NCI-H524 treated with DMSO at 0.1 percent for 48 hours (cell line): ENCODE data around the gene ACP6.

Experiments
- DNase-seq: peaks from one replicate; lab custom pipeline; 2025; lab: John Stamatoyannopoulos, UW

ACP6 gene

GRCh38 chr1:147648933-147649332 lies 21.4 kb downstream of the ACP6 start:
- no peak for DNase-seq

DNA sequence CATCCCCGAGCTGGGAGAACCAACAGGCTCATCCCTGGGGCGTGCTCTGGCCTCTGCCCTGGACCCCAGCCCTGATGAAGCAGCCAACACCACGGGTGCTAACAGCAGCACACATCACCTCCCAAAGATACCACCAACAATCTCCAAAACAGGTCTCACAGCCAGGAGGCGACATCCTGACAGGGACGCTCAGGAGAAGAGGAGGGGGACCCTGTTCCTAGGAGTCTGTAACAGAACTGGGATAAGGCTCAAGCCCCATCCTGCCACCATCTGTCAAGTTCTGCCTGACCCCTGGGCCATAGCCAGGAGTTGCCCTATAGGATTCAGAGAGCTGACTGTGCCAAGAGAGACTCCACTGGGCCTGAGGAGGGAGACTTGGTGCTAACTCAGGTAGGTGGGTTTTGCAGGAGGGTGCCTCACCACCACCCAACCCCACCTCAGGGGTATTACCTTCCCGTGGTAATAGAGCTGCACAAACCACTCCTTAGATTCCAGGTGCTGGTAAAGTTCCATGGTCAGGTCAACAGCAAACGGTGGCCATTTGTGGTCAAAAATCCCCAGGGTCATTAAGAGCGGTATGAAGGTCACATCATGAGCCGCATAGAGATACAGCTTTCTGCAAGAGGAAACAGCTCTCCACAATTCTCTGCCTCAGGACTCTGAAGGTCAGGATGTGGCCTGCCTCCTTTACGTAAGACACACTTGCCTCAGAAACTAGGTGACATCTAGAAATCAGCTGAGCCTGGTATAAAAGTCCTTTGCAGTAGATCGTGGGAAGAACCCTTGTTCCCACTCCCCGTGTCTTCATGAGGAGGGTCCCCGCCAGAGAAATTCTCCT lies 22.3 kb downstream of the ACP6 start:
- DNase-seq = no peak

DNA sequence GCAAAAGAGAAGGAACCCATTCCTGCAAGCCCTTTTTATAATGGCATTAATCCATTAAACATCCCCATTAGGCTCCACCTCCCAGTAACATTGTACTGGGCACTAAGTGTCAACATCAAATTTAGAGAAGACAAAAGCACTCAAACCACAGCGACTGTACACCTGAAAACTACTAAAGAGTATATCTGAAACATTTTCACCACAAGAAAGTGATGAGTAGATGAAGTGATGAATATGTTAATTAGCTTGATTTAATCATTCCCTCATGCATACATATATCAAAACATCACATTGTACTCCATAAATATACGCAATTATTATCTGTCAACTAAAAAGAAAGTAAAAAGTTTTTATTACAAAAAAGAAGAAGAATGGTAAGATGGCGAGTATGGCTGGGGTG lies 26.4 kb downstream of the ACP6 start:
- no peak for DNase-seq

- no peak for DNase-seq
Observed at GRCh38 chr1:147641695-147642592, 28.4 kb downstream of the ACP6 start.

GRCh38 chr1:147641291-147641690 lies 29.0 kb downstream of the ACP6 start:
- no peak for DNase-seq

DNA sequence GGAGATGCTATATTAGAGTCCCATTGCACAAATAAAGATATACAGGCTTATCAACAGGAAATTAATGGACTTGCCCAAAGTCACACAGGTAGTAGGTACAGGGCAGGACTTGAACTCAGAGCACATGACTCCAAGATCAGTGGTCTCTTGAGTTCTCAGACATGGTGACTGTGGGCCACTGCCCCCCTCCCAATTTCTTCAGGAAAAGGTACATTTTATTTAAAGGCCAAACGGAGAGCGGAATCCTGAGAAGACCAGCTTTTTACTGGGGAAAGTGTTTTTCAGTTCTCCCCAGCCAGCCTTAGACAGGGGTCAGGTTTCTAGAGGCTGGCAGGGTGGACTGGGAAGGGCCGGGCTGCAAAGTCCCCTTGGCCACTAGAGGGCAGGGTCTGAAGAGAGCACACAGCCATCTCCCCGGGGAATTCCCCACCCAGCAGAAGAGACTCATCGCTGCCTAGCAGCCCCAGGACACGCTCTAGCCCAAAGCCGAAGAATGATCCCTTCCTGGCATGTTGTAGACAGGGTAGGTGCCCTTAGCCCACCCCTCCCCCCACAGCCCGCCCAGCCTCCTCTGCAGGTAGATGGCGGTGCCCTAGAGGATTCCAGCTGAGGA lies 29.7 kb downstream of the ACP6 start:
- DNase-seq = no peak

DNA sequence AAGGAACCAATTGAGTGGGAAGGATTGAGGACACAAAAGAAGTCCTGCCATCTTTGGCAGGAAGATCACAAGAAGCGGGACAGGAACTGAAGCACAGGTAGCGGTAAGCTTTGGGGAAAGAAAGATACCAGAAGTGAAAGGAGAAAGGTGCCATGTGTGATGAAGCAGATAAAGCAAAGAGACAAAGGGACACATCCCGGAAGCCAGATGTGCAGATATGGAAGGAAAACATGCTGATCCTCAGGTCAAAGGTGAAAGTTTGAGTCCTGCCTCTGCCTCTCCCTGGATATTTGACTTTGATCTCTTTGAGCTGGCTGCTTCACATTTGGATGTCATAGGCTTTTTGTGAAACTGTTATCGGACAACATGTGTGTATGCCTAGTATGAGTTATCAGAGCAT lies 34.0 kb downstream of the ACP6 start:
- no peak for DNase-seq

DNA sequence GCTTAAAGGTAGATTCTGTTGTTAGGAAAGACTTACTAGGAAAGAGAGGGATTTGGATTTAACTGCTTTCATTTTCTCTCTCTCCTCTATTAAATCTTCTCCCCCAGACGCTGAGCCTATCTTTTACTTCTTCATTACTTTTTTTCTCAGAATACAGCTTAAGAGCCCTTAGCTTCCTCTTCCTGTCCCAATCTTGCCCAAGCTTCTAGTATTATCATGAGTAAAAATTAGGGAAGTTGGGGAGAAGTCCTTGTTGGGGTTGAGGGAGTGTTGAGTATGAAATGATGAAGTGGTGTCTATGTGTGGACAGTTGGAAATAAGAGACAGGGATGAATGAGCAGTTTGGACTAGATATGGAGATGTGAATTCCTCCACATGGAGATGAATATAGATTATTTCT lies 35.0 kb downstream of the ACP6 start:
- no peak for DNase-seq

GRCh38 chr1:147634645-147635044 lies 35.7 kb downstream of the ACP6 start:
- no peak for DNase-seq

DNA sequence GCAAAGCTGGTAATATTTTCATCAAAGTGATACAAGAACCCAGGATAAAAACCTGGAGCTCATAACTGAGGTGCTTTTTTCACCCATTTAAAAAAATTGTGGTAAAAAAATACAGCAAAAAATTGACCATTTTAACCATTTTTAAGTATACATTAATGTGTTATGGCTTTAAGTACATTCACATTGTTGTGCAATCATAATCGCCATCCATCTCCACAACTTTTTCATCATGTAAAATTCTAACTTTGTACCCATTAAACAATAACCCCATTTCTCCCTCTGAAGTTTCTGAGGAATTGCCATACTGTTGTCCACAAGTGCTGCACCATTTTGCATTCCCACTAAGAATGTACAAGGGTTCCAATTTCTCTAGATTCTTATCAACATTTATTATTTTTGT lies 36.6 kb downstream of the ACP6 start:
- no peak for DNase-seq

GRCh38 chr1:147631839-147632238 lies 38.5 kb downstream of the ACP6 start:
- DNase-seq = no peak

GRCh38 chr1:147630447-147630846 lies 39.9 kb downstream of the ACP6 start:
- DNase-seq = no peak

DNA sequence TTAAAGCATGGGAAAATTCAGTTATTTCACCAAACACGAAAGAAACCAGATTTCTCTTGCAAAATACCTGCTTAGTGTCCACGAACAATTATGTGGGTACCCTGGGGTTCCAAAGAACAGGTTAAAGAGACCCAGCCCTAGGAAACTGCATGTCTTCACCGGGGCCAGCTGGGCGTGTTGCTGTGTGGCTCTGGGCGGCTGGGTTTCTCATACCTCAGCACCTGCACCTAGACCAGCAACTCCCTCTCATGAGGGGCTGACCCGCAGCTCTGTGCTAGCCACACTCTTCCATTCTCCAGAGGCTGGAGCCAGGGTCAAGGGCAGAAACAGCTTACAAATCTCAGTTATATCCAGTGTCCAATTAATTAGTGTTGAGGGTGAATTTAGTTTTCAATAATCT lies 40.3 kb downstream of the ACP6 start:
- no peak for DNase-seq

- no peak for DNase-seq
Observed at GRCh38 chr1:147628441-147628840, 41.9 kb downstream of the ACP6 start.

- no peak for DNase-seq
Observed at GRCh38 chr1:147627435-147628110, 42.8 kb downstream of the ACP6 start.

DNA sequence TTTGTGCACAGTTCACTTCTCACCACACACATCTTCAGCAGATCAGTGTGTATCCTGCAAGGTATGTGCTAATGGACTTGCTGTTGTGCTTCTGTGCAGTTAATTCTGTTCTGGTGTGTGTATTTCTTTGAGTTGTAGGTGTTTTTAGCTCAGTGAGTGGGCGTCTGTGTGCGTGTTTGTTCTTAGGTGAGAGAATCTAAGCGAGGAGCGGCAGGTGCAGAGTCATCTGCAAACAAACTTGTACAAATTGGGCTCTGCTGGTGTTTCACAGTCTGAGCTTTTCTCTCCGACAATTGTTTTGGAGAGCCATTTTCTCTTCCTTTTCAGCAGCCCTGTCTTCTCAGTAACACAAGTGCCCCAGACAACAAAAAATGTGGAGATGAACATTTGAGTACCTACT lies 43.6 kb downstream of the ACP6 start:
- no peak for DNase-seq

GRCh38 chr1:147626291-147626690 lies 44.0 kb downstream of the ACP6 start:
- no peak for DNase-seq

DNA sequence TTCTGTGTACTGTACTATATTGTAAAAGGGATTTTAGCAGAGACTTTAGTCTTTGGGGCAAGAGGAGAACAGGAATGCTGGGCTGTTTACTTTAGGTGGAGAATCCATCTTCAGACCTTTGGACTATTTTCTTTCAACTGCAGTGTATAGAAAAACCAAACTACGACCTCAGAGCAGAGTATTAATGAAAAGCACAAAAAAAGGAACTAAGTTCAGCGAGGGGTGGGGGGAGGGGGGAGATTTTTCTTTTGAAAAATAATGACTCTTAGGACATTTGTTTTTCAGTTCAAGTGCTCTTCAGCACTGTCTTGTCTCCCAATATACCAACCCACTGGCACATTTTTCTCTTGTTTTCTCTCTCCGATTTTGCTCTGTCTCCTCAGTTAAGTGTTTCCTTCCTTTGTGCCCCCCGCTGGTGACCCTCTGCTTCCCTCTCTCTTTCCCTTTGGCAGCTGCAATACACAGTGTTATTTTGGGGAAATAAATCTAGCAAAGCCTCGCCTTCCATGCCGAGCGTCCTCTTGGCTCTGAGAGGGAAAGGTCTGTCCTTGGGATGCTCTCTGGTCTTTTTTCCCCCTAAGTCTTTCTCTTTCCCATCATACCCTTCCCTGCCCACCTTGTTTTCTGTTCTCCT lies 44.8 kb downstream of the ACP6 start:
- DNase-seq = no peak

GRCh38 chr1:147624529-147624928 lies 45.8 kb downstream of the ACP6 start:
- no peak for DNase-seq

DNA sequence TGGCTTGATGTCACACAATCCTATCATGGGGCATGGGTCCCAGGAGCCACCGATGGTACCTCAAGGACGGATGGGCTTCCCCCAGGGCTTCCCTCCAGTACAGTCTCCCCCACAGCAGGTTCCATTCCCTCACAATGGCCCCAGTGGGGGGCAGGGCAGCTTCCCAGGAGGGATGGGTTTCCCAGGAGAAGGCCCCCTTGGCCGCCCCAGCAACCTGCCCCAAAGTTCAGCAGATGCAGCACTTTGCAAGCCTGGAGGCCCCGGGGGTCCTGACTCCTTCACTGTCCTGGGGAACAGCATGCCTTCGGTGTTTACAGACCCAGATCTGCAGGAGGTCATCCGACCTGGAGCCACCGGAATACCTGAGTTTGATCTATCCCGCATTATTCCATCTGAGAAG lies 46.3 kb downstream of the ACP6 start:
- no peak for DNase-seq

GRCh38 chr1:147622731-147623130 lies 47.6 kb downstream of the ACP6 start:
- no peak for DNase-seq

DNA sequence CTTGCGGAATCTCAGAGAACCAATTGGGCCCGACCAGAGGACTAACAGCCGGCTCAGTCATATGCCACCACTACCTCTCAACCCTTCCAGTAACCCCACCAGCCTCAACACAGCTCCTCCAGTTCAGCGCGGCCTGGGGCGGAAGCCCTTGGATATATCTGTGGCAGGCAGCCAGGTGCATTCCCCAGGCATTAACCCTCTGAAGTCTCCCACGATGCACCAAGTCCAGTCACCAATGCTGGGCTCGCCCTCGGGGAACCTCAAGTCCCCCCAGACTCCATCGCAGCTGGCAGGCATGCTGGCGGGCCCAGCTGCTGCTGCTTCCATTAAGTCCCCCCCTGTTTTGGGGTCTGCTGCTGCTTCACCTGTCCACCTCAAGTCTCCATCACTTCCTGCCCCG lies 49.8 kb downstream of the ACP6 start:
- DNase-seq = no peak
